Fibroblast of mammary gland (primary cell): ENCODE data around the gene TRPM2.

Experiments used
- DNase-seq: peaks from one replicate; pipeline ENCODE4 v3.0.0-alpha.2; 2010; ENCODE audit warnings: low read depth
- H3K4me3 ChIP-seq: 2 replicates; pipeline ENCODE4 v1.5.1; 2011; ENCODE audit warnings: low read depth, mild to moderate bottlenecking, low read length, moderate library complexity; ENCODE audit not compliant: control insufficient read depth
- TF ChIP-seq, protein P1 (sequence below): conservative IDR thresholded peaks from 2 replicates; pipeline ENCODE4 v1.5.1; 2011; ENCODE audit warnings: low read depth, low read length, inconsistent platforms; ENCODE audit not compliant: control insufficient read depth, insufficient read depth

Gene TRPM2

DNA sequence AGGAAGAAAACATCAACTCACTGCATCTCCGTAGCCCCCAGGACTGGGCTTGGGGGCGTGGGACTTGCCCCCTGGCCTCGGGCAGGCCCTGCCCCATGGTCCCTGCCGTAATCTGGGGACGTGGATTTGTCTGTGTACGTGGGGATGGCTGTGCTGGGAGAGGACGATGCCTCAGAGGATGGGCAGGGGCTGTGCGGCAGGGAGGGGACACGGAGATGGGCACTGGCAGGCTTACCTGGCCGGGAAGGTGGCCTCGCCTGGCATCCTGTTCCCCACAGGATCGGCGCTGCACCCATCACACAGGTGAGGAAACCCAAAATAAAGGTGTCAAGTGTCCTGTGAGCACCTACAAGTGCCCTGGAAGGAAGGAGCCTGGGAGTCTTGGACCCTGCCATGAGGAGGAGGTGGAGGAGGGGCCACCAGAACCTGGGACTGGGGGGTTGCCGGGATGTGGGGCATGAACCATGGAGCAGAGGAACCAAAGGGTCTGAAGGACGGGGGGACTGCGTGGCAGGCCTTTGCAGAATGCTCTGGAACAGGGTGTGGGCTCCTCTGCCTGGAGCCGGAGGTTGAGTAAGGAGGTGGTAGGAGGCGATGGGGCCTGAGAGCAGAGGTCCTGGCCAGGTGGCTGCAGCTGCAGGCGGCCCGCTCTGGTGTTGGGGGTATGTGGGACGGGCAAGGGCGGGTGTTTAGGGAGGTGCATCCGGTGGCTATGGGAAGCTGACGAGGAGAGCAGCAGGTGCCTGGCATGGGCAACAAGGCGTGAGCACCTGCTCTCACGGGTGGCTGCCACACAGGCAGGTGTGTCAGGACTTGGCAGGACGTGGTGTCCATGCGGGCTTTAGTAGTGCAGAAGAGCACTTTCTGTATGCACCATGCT is 74.1 kb downstream of the TRPM2 start:
- no peak for DNase-seq
- no peak overlapping the region for H3K4me3 ChIP-seq
- TF ChIP-seq, protein P1, sequence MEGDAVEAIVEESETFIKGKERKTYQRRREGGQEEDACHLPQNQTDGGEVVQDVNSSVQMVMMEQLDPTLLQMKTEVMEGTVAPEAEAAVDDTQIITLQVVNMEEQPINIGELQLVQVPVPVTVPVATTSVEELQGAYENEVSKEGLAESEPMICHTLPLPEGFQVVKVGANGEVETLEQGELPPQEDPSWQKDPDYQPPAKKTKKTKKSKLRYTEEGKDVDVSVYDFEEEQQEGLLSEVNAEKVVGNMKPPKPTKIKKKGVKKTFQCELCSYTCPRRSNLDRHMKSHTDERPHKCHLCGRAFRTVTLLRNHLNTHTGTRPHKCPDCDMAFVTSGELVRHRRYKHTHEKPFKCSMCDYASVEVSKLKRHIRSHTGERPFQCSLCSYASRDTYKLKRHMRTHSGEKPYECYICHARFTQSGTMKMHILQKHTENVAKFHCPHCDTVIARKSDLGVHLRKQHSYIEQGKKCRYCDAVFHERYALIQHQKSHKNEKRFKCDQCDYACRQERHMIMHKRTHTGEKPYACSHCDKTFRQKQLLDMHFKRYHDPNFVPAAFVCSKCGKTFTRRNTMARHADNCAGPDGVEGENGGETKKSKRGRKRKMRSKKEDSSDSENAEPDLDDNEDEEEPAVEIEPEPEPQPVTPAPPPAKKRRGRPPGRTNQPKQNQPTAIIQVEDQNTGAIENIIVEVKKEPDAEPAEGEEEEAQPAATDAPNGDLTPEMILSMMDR = no peak

DNA sequence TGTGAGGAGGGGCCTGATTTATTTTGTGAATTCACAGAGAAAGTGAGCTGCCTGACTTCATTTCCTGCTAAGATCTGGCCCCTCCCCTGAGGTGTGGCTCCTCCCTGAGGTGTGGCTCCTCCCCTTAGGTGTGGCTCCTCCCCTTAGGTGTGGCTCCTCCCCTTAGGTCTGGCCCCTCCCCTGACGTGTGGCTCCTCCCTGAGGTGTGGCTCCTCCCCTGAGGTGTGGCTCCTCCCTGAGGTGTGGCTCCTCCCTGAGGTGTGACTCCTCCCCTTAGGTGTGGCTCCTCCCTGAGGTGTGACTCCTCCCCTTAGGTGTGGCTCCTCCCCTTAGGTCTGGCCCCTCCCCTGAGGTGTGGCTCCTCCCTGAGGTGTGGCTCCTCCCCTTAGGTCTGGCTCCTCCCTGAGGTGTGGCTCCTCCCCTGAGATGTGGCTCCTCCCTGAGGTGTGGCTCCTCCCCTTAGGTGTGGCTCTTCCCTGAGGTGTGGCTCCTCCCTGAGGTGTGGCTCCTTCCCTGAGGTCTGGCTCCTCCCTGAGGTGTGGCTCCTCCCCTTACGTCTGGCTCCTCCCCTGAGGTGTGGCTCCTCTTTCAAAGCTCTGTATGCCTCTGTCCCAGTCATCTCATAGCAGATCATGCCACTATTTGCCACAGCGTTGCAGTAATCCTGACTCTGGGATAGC is 75.0 kb downstream of the TRPM2 start:
- TF ChIP-seq, protein P1 = no peak
- DNase-seq = no peak
- H3K4me3 ChIP-seq = no peak overlapping the region

DNA sequence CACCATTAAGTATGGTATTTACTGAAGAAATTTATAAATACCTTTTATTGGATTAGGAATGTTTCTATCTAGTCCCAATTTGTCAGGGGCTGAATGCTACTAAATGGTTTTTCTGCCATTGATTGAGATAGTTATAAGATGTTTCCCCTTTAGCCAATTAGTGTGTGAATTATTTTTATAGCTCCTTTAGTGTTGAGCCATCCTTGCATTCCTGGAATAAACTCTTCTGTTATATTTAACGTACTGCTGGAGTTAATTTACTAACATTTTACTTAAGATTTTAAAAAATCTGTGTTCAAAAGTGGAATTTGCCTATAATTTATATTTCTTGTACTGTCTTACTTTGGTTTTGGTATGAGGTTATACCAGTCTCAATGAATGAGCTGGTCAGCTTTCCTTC is 76.5 kb downstream of the TRPM2 start:
- TF ChIP-seq, protein P1 = no peak
- DNase-seq = no peak
- no peak overlapping the region for H3K4me3 ChIP-seq

DNA sequence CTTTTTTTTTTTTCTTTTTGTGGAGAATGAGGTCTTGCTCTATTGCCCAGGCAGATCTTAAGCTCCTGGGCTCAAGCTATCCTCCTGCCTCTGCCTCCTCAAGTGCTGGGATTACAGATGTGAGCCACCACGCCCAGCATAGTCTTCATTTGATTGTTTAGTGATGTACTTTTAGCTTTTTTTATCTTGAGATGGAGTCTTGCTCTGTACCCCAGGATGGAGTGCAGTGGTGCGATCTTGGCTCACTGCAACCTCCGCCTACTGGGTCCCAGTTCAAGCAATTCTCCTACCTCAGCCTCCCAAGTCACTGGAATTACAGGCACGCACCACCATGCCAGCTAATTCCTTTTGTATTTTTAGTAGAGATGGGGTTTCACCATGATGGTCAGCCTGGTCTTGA is 77.9 kb downstream of the TRPM2 start:
- no peak for DNase-seq
- TF ChIP-seq, protein P1 = no peak
- no peak overlapping the region for H3K4me3 ChIP-seq

DNA sequence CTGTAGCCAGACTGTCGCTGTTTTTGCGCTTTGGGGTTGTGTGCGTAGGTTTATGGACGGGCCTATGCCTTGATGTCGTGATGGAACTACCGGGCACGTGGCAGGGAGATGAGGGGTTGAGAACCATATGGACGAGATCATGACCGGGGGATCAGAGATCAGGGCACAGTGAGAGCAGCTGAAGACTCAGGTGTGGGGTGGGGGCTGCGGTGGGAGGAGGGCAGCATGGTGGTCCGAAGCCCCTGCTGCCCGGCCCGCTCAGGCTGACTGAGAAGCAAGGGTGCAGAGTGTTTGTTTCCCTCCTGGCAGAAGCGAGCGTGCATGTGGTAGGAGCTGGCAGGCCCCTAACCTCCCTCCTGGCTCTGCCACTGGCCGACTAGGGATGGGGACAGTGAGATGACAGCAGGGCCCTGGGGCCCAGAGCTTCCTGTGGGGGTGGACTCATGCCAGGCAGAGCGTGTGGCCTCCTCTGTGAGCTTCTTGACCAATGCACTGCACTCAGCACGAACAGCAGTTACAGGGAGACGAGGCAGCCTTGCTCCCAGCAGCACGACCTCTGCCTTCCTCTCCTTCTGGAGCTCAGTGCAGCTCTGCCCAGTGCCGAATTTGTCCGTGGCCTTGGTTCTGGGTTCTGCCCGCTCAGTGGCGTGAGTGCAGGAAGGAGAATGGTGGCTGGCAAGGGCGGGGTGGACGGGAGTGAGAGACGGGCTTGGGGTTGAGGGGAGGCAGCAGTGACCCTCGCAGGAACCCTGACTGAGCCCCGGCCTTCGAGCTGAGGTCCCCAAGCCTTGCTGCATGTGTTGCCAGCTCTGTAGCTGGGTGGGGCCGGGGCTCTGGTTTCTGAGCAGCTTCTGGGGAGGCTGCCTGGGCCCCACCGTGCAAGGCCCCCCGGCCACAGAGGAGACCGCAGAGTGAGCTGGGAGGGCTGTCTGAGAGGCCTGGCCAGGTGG is 79.7 kb downstream of the TRPM2 start:
- H3K4me3 ChIP-seq = no peak overlapping the region
- TF ChIP-seq, protein P1 = no peak
- no peak for DNase-seq
